Skeletal muscle satellite cell (primary cell): ENCODE measurements around the gene IGLL5. TPM values are rescaled to one million over a fixed set of nuclear protein-coding genes. Genes with fewer than 3 reads are reported as not detected.

ENCODE experiments used
- H3K27me3 ChIP-seq: 2 replicates; pipeline ENCODE4 v1.7.0; 2013; ENCODE audit warnings: low read length; ENCODE audit not compliant: control insufficient read depth, insufficient read depth
- H3K36me3 ChIP-seq: 2 replicates; pipeline ENCODE4 v1.7.0; 2013; ENCODE audit warnings: mild to moderate bottlenecking, control low read depth, low read length; ENCODE audit not compliant: insufficient read depth
- H3K4me1 ChIP-seq: 2 replicates; pipeline ENCODE4 v1.7.0; 2013; ENCODE audit warnings: low read length; ENCODE audit not compliant: control insufficient read depth, insufficient read depth
- H3K4me2 ChIP-seq: 2 replicates; pipeline ENCODE4 v1.7.0; 2013; ENCODE audit warnings: mild to moderate bottlenecking, low read length
- H3K4me3 ChIP-seq: 2 replicates; pipeline ENCODE4 v1.7.0; 2013; ENCODE audit warnings: low read length
- H3K9ac ChIP-seq: 2 replicates; pipeline ENCODE4 v1.7.0; 2013; ENCODE audit warnings: mild to moderate bottlenecking, low read depth, low read length, moderate library complexity
- H3K9me3 ChIP-seq: replicated peaks from 2 replicates; pipeline ENCODE4 v1.7.0; 2013; ENCODE audit warnings: mild to moderate bottlenecking, control low read depth, low read length
- small RNA-seq: library from RNA; depleted of rRNA; stranded (forward); fragments of <200 nt; gene quantifications from one replicate; pipeline ENCODE3, GENCODE V24; 2012

Gene IGLL5

DNA sequence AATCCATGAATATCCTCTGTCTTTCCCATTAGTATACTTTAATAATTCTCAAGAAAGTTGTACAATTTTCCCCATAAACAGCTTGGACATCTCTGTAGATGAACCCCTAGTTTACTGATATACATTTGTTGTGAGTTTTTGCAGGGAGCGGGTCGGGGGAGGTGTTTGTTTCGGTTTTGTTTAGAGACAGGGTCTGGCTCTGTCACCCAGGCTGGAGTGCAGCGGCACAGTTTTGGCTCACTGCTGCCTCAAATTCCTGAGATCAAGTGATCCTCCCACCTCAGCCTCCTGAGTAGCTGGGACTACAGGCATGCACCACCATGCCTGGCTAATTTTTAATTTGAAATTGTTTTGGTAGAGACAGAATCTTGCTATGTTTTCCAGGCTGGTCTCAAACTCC lies 57.6 kb downstream of the IGLL5 start:
- Histone ChIP-seq H3K4me3 (no peak overlapping the region), H3K9ac (no peak overlapping the region), H3K4me2 (no peak overlapping the region), H3K4me1 (no peaks in the 10 kb centered on the region), H3K27me3 (peaks cover 17% of the 10 kb centered on the region), H3K9me3 (no peaks in the 10 kb centered on the region), H3K36me3 (no peaks in the 10 kb centered on the region)

Small RNA genes within 50 kb of the gene (small RNA-seq; reads per million reads assigned to genes)
- gene IGLC4 (not detected), gene IGLC5 (not detected), gene IGLJ1 (not detected), gene IGLJ2 (not detected), gene IGLJ3 (not detected), gene IGLJ4 (not detected), gene IGLJ5 (not detected), gene IGLJ6 (not detected), gene IGLJ7 (not detected), gene IGLV2-5 (not detected), gene IGLV3-2 (not detected), gene IGLV3-4 (not detected), gene IGLV3-6 (not detected), gene IGLV3-7 (not detected), gene MIR5571 (not detected)
